CD4-positive, alpha-beta memory T cell (primary cell): Measurements from ENCODE around the gene CYP1B1. TPM values are rescaled to one million over a fixed set of nuclear protein-coding genes. Genes with fewer than 3 reads are reported as not detected.
A peak's percentile ranks its signal among the peaks of the same experiment; 100 is the strongest.

Source experiments
- CTCF ChIA-PET: fragments of 350-600 bp; sonication (Branson Sonifier 250); formaldehyde crosslinking; loops from one replicate; lab custom pipeline; 2021; ENCODE audit warnings: inconsistent platforms; ENCODE audit not compliant: partially characterized antibody; lab: Charles Lee
- POLR2A ChIA-PET: fragments of 350-600 bp; sonication (Branson Sonifier 250); formaldehyde crosslinking; loops from one replicate; lab custom pipeline; 2021; ENCODE audit not compliant: partially characterized antibody; lab: Charles Lee
- DNase-seq, 5 donors: peaks; one replicate each; pipeline versions ENCODE4 v3.0.0 to v3.0.0-alpha.2; 2020 to 2022; ENCODE audit warnings: mixed read lengths in 1 of 5
- H3K27ac ChIP-seq: one replicate; pipeline ENCODE4 v1.7.0; 2013; ENCODE audit warnings: low read depth, low read length
- H3K27me3 ChIP-seq: 2 replicates; pipeline ENCODE4 v1.7.0; 2013; ENCODE audit warnings: mild to moderate bottlenecking, low read length, moderate library complexity; ENCODE audit not compliant: insufficient read depth
- H3K36me3 ChIP-seq: 2 replicates; pipeline ENCODE4 v1.7.0; 2013; ENCODE audit warnings: mild to moderate bottlenecking, low read length, moderate library complexity; ENCODE audit not compliant: insufficient read depth
- H3K4me1 ChIP-seq: 2 replicates; pipeline ENCODE4 v1.7.0; 2013; ENCODE audit warnings: mild to moderate bottlenecking, low read length, moderate library complexity; ENCODE audit not compliant: insufficient read depth
- H3K4me3 ChIP-seq, 2 donors: one replicate each; pipeline ENCODE4 v1.7.0; 2013; ENCODE audit warnings: low read length in 2 of 2, mild to moderate bottlenecking in 1 of 2
- H3K9me3 ChIP-seq, 2 donors: one replicate each; pipeline ENCODE4 v1.7.0; 2013; ENCODE audit warnings: low read length in 2 of 2, control low read depth in 1 of 2; ENCODE audit not compliant: control insufficient read depth in 1 of 2
- H3K27ac Mint-ChIP-seq, 7 donors: one replicate each; pipeline ENCODE4 v1.8.0; 2020 to 2021; ENCODE audit warnings: mixed read lengths in 7 of 7, mild to moderate bottlenecking in 6 of 7, inconsistent platforms in 3 of 7, moderate library complexity in 3 of 7
- H3K27me3 Mint-ChIP-seq, 2 donors: one replicate each; pipeline ENCODE4 v1.8.0; 2020 to 2021; ENCODE audit warnings: mixed read lengths in 2 of 2
- H3K36me3 Mint-ChIP-seq, 2 donors: one replicate each; pipeline ENCODE4 v1.8.0; 2020 to 2021; ENCODE audit warnings: mixed read lengths in 2 of 2, inconsistent platforms in 1 of 2, mild to moderate bottlenecking in 1 of 2
- H3K4me1 Mint-ChIP-seq, 4 donors: one replicate each; pipeline ENCODE4 v1.8.0; 2020 to 2021; ENCODE audit warnings: mixed read lengths in 4 of 4, mild to moderate bottlenecking in 1 of 4
- H3K4me3 Mint-ChIP-seq, 8 donors: one replicate each; pipeline ENCODE4 v1.8.0; 2020 to 2021; ENCODE audit warnings: mixed read lengths in 8 of 8, mild to moderate bottlenecking in 7 of 8, moderate library complexity in 6 of 8, inconsistent platforms in 3 of 8
- H3K9me3 Mint-ChIP-seq, 8 donors: one replicate each; pipeline ENCODE4 v1.8.0; 2020 to 2021; ENCODE audit warnings: mixed read lengths in 8 of 8, mild to moderate bottlenecking in 5 of 8, inconsistent platforms in 3 of 8, moderate library complexity in 1 of 8
- intact Hi-C: fragments of 100-400 bp; cut with micrococcal nuclease; formaldehyde crosslinking; loops from one replicate; pipeline ENCODE4 v1.15.1; 2023
- polyA plus RNA-seq, 2 donors: library from polyadenylated mRNA; unstranded; fragments of 300-500 nt; fragmentation: Illumina TruSeq; gene quantifications; one replicate each; pipeline ENCODE4 v1.2.3, GENCODE V29; 2021
- total RNA-seq, 2 experiments: library from RNA; stranded (reverse); gene quantifications; one replicate each; pipeline ENCODE4 v1.2.3, GENCODE V29; 2021

CYP1B1 gene
- total and polyA plus RNA-seq, 4 experiments from 2014 or later: 0.04 to 6.4 (median 5.8) TPM; not detected in 1

GRCh38 chr2:38039121-38039910, 36.6 kb downstream of the CYP1B1 start:
- peaks cover 36 to 38% of the 10 kb centered on the region in 2 donors for H3K27me3 Mint-ChIP-seq
- H3K9me3 Mint-ChIP-seq: peaks cover 0 to 11% (median 0%) of the 10 kb centered on the region in 8 donors
- ChIA-PET CTCF (no interaction called here), POLR2A (no interaction called here)
- Histone ChIP-seq H3K27me3 (peaks cover 4% of the 10 kb centered on the region), H3K4me3 (no peak overlapping the region), H3K27ac (no peak overlapping the region), H3K4me1 (no peaks in the 10 kb centered on the region), H3K9me3 (no peaks in the 10 kb centered on the region), H3K36me3 (no peaks in the 10 kb centered on the region)
- no peak for DNase-seq
- H3K4me3 Mint-ChIP-seq: no peak overlapping the region
- H3K4me1 Mint-ChIP-seq: peaks cover 4 to 16% (median 10%) of the 10 kb centered on the region in 4 donors
- intact Hi-C loops: no loop called here
- H3K36me3 Mint-ChIP-seq: no peaks in the 10 kb centered on the region
- no peak overlapping the region for H3K27ac Mint-ChIP-seq

GRCh38 chr2:38038682-38039081, 37.3 kb downstream of the CYP1B1 start:
- H3K36me3 ChIP-seq: no peaks in the 10 kb centered on the region
- peaks cover 4% of the 10 kb centered on the region for H3K27me3 ChIP-seq
- no peak overlapping the region for H3K27ac ChIP-seq
- Mint-ChIP-seq H3K27me3 (peaks cover 34 to 42% of the 10 kb centered on the region in 2 donors), H3K4me1 (peaks cover 4 to 16% (median 10%) of the 10 kb centered on the region in 4 donors), H3K27ac (no peak overlapping the region), H3K4me3 (peak overlapping the region in 2 of 8 donors; percentile 59 to 62), H3K9me3 (peaks cover 0 to 11% (median 0%) of the 10 kb centered on the region in 8 donors), H3K36me3 (no peaks in the 10 kb centered on the region)
- ChIA-PET CTCF (no interaction called here), POLR2A (no interaction called here)
- intact Hi-C loops: no loop called here
- no peak overlapping the region for H3K4me3 ChIP-seq
- H3K9me3 ChIP-seq: no peaks in the 10 kb centered on the region
- DNase-seq: no peak
- no peaks in the 10 kb centered on the region for H3K4me1 ChIP-seq

GRCh38 chr2:38037757-38038621, 38.0 kb downstream of the CYP1B1 start:
- no peak for DNase-seq
- Histone ChIP-seq H3K27me3 (peaks cover 4% of the 10 kb centered on the region), H3K4me3 (no peak overlapping the region), H3K9me3 (no peaks in the 10 kb centered on the region), H3K4me1 (no peaks in the 10 kb centered on the region), H3K27ac (no peak overlapping the region), H3K36me3 (no peaks in the 10 kb centered on the region)
- Mint-ChIP-seq H3K4me3 (peak overlapping the region in 7 of 8 donors; percentile 6 to 62 (median 42)), H3K36me3 (no peaks in the 10 kb centered on the region), H3K27me3 (peaks cover 34 to 42% of the 10 kb centered on the region in 2 donors), H3K9me3 (peaks cover 0 to 5% (median 0%) of the 10 kb centered on the region in 8 donors), H3K4me1 (peaks cover 5 to 16% (median 10%) of the 10 kb centered on the region in 4 donors), H3K27ac (no peak overlapping the region)
- intact Hi-C loops: no loop called here
- ChIA-PET CTCF (no interaction called here), POLR2A (no interaction called here)

DNA sequence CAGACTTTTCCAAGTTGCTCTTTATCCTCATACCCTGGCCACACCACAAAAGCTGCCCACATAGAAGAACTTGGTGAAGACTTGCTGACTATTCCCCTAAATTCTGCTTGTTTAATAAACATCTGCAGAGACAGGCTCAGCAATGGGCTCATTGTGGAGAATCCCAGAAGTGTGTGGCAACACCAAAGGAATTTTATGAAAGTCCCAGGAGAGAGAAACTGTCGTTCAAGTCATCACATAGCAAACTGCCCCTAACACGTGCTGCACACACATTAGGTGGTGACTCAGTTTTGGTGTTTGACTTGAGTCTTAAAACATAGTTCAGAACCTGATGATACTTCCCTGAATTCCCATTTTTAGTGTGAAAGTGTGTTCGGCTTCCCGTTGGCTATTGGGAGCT, 38.6 kb downstream of the CYP1B1 start:
- peaks cover 4% of the 10 kb centered on the region for H3K27me3 ChIP-seq
- intact Hi-C loops: no loop called here

GRCh38 chr2:38035968-38036367, 40.0 kb downstream of the CYP1B1 start:
- Mint-ChIP-seq H3K27me3 (peaks cover 34 to 46% of the 10 kb centered on the region in 2 donors), H3K36me3 (no peaks in the 10 kb centered on the region), H3K27ac (no peak overlapping the region), H3K4me1 (peaks cover 5 to 16% (median 10%) of the 10 kb centered on the region in 4 donors), H3K4me3 (no peak overlapping the region), H3K9me3 (no peaks in the 10 kb centered on the region)
- DNase-seq: no peak
- intact Hi-C loops: no loop called here
- peaks cover 4% of the 10 kb centered on the region for H3K27me3 ChIP-seq
- no peak overlapping the region for H3K27ac ChIP-seq
- H3K4me3 ChIP-seq: no peak overlapping the region
- H3K9me3 ChIP-seq: no peaks in the 10 kb centered on the region
- ChIA-PET CTCF (no interaction called here), POLR2A (no interaction called here)
- no peaks in the 10 kb centered on the region for H3K36me3 ChIP-seq
- no peaks in the 10 kb centered on the region for H3K4me1 ChIP-seq

More for the DNA sequence above, 38.6 kb downstream of the CYP1B1 start:
- POLR2A ChIA-PET: no interaction called here
- Mint-ChIP-seq H3K4me3 (peak overlapping the region in 2 of 8 donors; percentile 29 to 59), H3K4me1 (peaks cover 5 to 16% (median 10%) of the 10 kb centered on the region in 4 donors), H3K9me3 (peaks cover 0 to 4% (median 0%) of the 10 kb centered on the region in 8 donors), H3K36me3 (no peaks in the 10 kb centered on the region), H3K27ac (no peak overlapping the region), H3K27me3 (peaks cover 34 to 42% of the 10 kb centered on the region in 2 donors)
- no peak for DNase-seq
- Histone ChIP-seq H3K36me3 (no peaks in the 10 kb centered on the region), H3K9me3 (no peaks in the 10 kb centered on the region), H3K27ac (no peak overlapping the region), H3K4me1 (no peaks in the 10 kb centered on the region), H3K4me3 (no peak overlapping the region)
- CTCF ChIA-PET: no interaction called here

GRCh38 chr2:38033646-38034045, 42.3 kb downstream of the CYP1B1 start:
- H3K27me3 Mint-ChIP-seq: peaks cover 27 to 42% of the 10 kb centered on the region in 2 donors
- Histone ChIP-seq H3K27ac (no peak overlapping the region), H3K27me3 (peaks cover 5% of the 10 kb centered on the region), H3K36me3 (no peaks in the 10 kb centered on the region), H3K4me3 (no peak overlapping the region), H3K9me3 (no peaks in the 10 kb centered on the region), H3K4me1 (no peaks in the 10 kb centered on the region)
- no peak overlapping the region for H3K27ac Mint-ChIP-seq
- H3K4me1 Mint-ChIP-seq: peaks cover 5 to 11% (median 10%) of the 10 kb centered on the region in 4 donors
- no peaks in the 10 kb centered on the region for H3K36me3 Mint-ChIP-seq
- ChIA-PET CTCF (no interaction called here), POLR2A (no interaction called here)
- H3K9me3 Mint-ChIP-seq: no peaks in the 10 kb centered on the region
- intact Hi-C loops: no loop called here
- H3K4me3 Mint-ChIP-seq: no peak overlapping the region
- DNase-seq: no peak

- CTCF ChIA-PET: no interaction called here
- H3K27me3 ChIP-seq: peaks cover 8% of the 10 kb centered on the region
- no peak overlapping the region for H3K4me3 ChIP-seq
- Mint-ChIP-seq H3K36me3 (no peaks in the 10 kb centered on the region), H3K4me1 (peaks cover 3 to 5% (median 5%) of the 10 kb centered on the region in 4 donors), H3K4me3 (no peak overlapping the region), H3K27ac (no peak overlapping the region), H3K27me3 (peaks cover 24 to 36% of the 10 kb centered on the region in 2 donors), H3K9me3 (no peaks in the 10 kb centered on the region)
- H3K4me1 ChIP-seq: no peaks in the 10 kb centered on the region
- H3K36me3 ChIP-seq: no peaks in the 10 kb centered on the region
- POLR2A ChIA-PET: no interaction called here
- intact Hi-C loops: no loop called here
- DNase-seq: no peak
- H3K9me3 ChIP-seq: no peaks in the 10 kb centered on the region
- no peak overlapping the region for H3K27ac ChIP-seq
These were observed 43.0 kb downstream of the CYP1B1 start for GRCh38 chr2:38032946-38033345.
